NCI-H526 treated with DMSO at 0.1 percent for 48 hours (cell line): ENCODE data around the gene CCDC59.
"Not testable (repeated sequence)": the region's sequence is repeated elsewhere in the genome, so short reads cannot be mapped to it uniquely, and the experiment has no call there.

Source experiments
- DNase-seq: peaks from one replicate; lab custom pipeline; 2025; lab: John Stamatoyannopoulos, UW

CCDC59 gene, protein sequence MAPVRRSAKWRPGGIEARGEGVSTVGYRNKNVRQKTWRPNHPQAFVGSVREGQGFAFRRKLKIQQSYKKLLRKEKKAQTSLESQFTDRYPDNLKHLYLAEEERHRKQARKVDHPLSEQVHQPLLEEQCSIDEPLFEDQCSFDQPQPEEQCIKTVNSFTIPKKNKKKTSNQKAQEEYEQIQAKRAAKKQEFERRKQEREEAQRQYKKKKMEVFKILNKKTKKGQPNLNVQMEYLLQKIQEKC

DNA sequence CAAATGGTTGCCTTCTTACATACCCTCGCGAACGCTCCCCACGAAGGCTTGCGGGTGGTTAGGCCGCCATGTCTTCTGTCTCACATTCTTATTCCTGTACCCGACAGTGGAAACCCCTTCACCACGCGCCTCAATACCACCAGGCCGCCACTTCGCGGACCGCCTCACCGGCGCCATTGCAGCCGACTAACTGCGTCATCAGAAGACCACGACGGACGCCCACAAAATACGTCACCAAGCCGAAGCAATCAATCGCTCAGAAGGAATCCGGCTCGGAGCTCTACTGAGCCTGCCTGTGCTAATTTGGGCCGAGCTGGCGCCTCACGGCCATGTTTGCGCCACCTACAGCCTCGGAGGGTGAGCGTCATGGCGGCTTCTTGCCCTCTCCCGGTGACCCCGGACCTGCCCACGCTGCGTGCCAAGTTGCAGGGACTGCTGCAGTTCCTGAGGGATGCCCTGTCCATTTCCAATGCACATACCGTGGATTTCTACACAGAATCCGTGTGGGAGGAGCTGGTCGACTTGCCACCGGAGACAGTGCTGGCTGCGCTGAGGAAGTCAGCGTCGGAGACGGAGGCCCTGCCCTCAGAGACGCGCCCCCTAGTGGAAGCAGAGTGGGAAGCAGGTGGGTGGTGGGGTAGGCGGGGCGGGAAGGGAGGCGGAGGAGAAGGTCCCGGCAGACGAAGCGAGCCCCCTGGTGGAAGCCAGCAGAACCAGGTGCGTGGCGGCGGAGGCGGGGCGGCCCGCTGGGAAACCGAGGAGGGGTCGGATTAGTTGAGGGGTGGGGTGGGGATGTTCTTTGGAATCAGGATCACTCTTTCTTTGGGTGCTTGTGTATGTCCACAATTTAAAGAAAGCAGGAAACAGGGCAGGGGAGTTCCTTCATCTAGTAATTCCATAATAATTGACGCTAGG, at the start of gene CCDC59, which contains the start of gene METTL25:
TSS of gene CCDC59 (minus strand) at position 188 of the 915 bp plus-strand sequence. CDS start at position 177, 11 bp downstream.
TSS of gene METTL25 (plus strand) at position 330 of the 915 bp plus-strand sequence. CDS start at position 367, 37 bp downstream.
- peak; percentile 92 for DNase-seq

DNA sequence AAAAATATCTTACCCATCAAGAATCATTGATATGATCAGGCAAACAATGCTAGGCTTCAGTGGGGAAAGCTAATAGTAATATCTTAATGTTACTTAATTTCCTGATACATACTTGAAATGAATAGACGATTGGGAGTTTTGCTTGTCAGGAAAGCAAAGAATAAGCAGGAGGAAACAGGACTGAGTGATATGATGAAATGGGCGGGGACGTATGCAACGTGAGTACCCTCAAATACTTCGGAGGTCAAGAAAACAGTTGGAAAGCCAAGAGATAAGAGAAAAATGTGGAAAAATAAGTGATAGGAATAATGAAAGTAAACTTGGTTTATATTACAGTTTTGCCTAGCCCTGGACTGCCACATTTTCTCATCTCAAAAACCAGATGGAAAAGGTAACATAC, 49.3 kb upstream of the CCDC59 start:
- no peak for DNase-seq

DNA sequence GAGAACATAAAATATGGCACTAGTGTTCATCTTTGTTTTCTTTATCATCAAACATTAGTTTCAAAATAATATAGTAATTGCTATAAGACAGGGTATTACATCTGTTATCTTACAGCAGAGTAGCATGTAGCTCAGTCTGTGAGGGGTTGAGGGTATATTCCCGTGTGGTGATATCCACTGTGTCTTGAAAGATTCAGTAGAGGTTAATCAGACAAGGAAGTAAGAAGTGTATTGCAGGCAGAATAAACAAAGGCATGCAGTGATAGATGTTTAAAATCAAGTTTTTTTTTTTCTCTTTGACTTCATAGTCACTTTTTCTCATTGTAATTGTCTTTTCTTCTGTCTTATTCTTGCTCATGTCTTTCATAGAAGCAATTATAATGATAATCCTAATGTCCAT, 48.5 kb upstream of the CCDC59 start:
- no peak for DNase-seq

- no peak for DNase-seq
These were observed 42.6 kb upstream of the CCDC59 start for GRCh38 chr12:82400819-82401218.

DNA sequence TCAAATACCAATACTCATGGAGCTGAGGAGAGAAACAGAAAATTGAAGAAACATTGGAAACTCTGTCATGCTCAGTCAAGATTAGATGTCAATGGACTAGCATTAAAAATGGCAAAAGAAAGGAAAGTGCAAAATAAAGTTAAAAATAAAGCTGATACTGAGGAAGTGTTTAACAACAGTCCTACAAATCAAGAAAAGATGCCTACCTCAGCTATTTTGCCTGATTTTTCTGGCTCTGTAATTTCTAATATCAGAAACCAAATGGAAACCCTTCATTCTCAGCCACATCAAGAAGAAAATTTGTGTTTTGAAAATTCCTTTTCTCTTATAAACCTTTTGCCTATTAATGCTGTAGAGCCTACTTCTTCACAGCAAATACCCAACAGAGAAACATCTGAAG, 40.7 kb upstream of the CCDC59 start:
- DNase-seq, result no peak

DNA sequence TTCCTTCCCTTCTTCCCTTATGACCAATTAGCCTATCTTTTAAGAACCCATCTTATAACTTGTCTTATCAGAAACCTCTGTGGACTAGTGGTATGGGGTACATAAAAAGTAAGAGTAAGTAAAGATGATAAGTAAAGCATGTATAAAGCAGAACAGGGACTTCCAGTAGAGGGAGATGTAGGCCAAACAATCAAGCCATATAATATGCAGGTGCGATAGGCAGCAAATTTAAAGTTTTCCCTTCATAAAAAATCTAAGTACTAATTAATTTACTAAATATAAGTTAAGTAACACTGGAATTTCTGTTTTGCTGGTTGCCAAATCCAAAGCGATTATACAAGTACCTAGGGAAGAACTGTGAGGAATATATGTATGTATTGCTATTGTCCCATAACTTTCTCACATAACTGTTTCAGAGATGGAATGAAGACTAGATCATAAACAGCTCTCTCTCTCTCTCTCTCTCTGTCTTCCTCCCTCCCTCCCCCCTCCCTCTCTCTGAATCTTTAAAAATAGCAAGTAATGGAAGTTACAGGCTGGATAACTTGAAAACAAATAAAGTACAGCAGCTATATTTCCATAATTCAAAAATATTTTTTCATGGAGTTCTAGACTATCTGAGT, 25.9 kb upstream of the CCDC59 start:
- DNase-seq, result no peak

GRCh38 chr12:82378997-82379396, 20.8 kb upstream of the CCDC59 start:
- no peak for DNase-seq

DNA sequence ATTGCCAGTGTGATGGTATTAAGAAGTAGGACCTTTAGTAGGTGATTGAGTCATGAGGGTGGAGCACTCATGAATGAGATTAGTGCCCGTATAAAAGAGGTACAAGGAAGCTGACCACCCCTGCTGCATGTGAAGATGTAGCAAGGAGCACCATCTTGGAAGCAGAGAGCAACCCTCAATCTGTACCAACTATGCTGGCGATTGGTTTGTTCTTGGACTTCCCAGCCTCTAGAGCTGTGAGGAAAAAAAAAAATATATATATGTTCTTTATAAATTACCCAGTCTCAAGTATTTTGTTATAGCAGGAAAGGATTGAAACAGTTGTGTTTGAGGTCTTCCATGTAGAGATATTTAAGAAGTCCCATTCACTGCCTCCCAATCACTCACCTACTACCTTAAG, 17.0 kb upstream of the CCDC59 start:
- DNase-seq, result no peak

- DNase-seq, result no peak
These were observed 8.0 kb upstream of the CCDC59 start for GRCh38 chr12:82366197-82366596.

- DNase-seq, result no peak
These were observed 5.8 kb upstream of the CCDC59 start for GRCh38 chr12:82363990-82364389.

DNA sequence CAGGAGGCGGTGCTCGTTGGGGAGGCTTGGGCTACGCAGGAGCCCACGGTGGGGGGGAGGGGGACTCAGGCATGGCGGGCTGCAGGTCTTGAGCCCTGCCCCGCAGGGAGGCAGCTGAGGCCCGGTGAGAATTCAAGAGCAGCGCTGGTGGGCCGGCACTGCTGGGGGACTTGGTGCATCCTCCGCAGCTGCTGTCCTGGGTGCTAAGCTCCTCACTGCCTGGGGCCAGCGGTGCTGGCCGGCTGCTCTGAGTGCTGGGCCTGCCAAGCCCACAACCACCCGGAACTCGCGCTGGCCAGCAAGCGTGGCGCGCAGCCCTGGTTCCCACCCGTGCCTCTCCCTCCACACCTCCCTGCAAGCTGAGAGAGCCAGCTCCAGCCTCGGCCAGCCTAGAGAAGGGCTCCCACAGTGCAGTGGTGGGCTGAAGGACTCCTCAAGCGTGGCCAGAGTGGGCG, 3.3 kb upstream of the CCDC59 start:
- DNase-seq, result no peak

GRCh38 chr12:82360834-82361233, 2.6 kb upstream of the CCDC59 start:
- not testable (repeated sequence) for DNase-seq

DNA sequence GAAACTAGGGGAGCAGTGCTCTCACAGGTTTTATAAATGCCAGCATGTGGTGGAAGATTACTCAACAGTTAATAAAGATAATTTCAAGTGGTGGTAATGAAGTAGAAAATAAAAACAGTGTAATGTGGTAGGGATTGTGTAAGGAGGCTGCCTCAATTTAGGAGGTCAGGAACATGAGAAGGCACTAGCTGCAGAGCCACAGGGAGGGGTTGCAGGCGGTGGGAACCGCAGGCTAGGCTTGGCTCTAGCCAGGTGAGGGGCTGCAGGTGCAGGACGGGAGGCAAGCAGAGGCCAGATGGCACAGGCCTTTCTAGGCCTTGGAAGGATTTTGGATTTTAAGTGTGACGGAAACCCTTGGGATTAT, 910 bp upstream of the CCDC59 start:
- peak; percentile 45 for DNase-seq

DNA sequence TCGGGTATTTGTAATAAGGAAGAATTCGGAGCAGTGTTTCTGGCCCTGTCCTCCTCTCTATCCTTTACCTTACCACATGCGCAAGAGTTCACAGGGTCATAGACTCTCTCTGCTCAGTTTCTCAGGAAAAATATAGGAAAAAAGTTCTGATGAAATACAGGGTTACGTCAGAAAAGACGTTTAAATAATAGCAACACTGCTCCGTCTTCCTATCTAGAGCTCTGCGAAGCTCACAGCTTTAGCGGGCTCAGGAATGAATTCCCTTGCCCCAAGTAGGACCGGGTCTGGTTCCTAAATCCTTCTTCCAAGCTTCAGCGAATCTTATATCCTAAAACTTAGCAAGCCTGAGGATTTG, 365 bp downstream of the CCDC59 start:
- no peak for DNase-seq

GRCh38 chr12:82357340-82357739, 847 bp downstream of the CCDC59 start:
- no peak for DNase-seq

DNA sequence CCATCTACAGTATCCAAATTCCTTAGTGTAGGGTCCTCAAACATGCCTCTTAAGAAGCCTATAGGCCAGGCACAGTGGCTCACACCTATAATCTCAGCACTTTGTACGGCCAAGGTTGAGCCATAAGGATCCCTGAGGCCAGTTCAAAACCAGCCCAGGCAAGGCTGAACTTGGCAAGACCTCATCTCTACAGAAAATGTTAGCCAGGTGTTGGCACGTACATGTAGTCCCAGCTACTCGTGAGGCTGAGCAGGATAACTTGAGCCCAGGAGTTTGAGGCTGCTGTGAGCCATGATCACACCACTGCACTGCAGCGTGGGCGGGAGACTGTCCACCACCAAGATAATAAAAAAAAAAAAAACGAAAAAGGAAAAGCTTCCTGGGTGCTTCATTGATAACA, 6.8 kb downstream of the CCDC59 start:
- DNase-seq, result no peak

DNA sequence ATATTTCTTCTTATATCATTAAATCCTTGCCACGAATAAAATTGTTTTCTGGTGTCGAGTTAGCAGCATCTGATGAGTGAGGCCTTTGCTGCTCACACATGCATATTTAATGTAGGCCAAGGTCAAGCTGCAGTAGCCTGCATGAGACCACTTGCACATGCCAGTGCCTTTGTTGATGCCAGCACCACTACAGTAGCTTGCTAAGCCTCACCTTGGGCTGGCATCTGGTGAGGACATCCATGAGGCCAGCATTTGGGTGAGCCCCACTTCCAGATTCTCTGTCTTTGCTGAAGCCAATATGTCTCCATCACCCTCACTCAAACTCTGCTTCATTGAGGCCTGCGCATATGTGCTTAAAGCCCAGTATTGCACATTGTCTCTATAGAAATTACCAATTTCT, 8.0 kb downstream of the CCDC59 start:
- DNase-seq, result no peak

DNA sequence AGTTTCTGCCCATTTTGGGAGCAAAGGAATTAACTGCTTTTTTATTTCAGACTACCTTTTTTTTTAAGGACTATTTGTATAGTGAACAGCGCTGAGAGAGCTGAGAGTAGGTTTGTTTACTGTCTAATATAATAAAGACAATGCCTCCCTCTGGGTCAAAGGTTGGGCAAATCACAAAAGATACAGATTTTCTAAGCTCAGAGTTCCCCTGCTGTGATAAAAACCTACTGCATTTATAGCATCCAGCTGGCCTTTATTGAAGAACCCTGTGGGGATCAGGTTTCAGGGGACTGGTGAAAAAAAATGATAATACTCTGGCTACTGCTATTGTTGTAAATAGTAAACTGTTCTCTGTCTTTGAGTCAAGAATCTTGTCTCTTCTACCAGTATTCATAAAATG, 28.7 kb downstream of the CCDC59 start:
- DNase-seq, result no peak

GRCh38 chr12:82327861-82328260, 30.3 kb downstream of the CCDC59 start:
- no peak for DNase-seq

DNA sequence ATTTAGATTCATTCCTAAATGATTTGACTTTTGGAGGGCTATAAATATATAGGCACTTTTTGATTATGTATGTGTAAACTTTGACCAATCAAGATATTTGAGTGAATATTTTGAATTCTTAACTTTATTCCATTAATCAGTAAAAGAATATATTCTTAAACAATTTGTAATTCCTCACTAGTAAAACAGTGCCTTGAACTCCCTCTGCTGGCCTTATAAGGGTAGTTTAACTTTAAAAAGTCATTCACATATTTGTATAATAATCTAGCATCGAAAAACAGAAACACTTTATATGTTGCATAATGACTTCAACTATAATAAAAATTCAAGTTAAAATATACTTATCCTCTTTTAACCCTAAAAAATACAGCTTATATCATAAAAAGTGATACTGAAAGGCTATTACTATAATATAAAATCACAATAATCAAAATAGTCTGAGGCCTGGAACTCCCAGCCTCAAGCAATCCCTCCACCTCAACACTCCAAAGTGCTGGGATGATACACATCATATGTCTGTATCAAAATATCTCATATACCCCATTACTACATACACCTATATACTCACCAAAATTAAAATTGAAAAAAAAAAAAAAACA, 31.2 kb downstream of the CCDC59 start:
- peak; percentile 10 for DNase-seq

DNA sequence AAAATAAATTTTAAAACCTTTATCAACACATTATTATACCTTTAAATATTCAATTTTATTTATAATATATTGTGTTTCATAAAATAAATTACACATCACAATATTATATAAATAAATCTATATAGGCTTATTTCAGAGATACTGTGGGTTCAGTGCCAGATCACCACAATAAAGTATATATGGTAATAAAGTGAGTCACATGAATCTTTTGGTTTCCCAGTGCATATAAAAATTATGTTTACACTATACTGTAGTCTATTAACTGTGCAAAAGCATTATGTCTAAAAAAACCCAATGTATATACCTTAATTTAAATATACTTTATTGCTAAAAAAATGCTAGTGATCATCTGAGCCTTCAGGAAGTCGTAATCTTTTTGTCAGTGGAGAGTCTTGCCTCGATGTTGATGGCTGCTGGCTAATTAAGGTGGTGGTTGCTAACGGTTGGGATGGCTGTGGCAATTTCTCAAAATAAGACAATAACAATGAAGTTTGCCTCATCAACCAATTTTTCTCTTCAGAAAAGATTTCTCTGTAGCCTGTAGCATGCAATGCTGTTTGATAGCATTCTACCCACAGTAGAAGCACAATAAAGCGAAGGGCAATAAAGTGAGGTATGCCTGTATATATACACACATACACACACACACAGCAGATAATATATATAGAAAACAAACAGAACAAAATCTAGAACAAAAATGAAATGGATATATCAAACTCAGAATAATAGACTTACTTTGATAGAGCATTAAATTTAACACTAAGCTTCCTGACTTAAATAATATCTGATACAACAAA, 32.4 kb downstream of the CCDC59 start:
- DNase-seq, result no peak

- no peak for DNase-seq
These were observed 38.9 kb downstream of the CCDC59 start for GRCh38 chr12:82319276-82319675.
